Activated naive CD4-positive, alpha-beta T cell treated with anti-CD3 and anti-CD28 coated beads for 36 hours (primary cell): ENCODE measurements around the gene GABRR3. TPM values are rescaled to one million over a fixed set of nuclear protein-coding genes. Genes with fewer than 3 reads are reported as not detected.
A peak's percentile ranks its signal among the peaks of the same experiment; 100 is the strongest.

ENCODE experiments used
- CTCF ChIA-PET: fragments of 350-600 bp; sonication (Branson Sonifier 250); formaldehyde crosslinking; loops from one replicate; lab custom pipeline; 2021; ENCODE audit warnings: antibody characterized with exemption; lab: Charles Lee
- DNase-seq: peaks from one replicate; pipeline ENCODE4 v3.0.0-alpha.2; 2020
- H3K27ac Mint-ChIP-seq: one replicate; pipeline ENCODE4 v1.8.0; 2021; ENCODE audit warnings: mild to moderate bottlenecking, mixed read lengths
- H3K27me3 Mint-ChIP-seq: one replicate; pipeline ENCODE4 v1.8.0; 2021; ENCODE audit warnings: low read depth, mixed read lengths
- H3K36me3 Mint-ChIP-seq: one replicate; pipeline ENCODE4 v1.8.0; 2021; ENCODE audit warnings: low read depth, mixed read lengths
- H3K4me1 Mint-ChIP-seq: one replicate; pipeline ENCODE4 v1.8.0; 2021; ENCODE audit warnings: low read depth, mixed read lengths
- H3K4me3 Mint-ChIP-seq: one replicate; pipeline ENCODE4 v1.8.0; 2021; ENCODE audit warnings: mild to moderate bottlenecking, moderate library complexity, mixed read lengths
- H3K9me3 Mint-ChIP-seq: one replicate; pipeline ENCODE4 v1.8.0; 2021; ENCODE audit warnings: mixed read lengths
- intact Hi-C: fragments of 100-400 bp; cut with micrococcal nuclease; formaldehyde crosslinking; loops from one replicate; pipeline ENCODE4 v1.15.1; 2023
- total RNA-seq, 2 experiments: library from RNA; stranded (reverse); gene quantifications; one replicate each; pipeline ENCODE4 v1.2.3, GENCODE V29; 2021

GABRR3 gene
- total RNA-seq = not detected

DNA sequence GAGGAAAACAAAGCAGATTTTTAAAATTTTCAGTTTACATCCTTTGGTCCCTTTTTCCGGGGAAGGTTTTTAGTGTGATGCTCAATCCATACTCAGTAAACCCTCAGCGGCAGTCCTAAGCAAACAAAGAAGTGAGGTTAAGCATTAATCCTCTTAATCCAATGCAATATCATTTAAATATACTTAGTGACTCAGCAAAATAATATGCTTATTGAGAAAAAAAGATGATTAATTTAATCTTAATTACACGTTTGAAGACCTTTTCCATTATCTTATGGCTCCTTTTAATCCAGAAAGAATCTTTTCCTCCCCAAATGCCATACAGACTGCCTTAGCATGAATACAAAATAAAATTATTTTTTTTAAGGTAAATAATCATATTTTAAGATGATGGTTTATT lies at the start of gene GABRR3:
Gene GABRR3 (minus strand): TSS at position 108 of the 400 bp plus-strand sequence. CDS start 328 bp downstream, outside the sequence.
- peaks cover 6% of the 10 kb centered on the region for H3K4me1 Mint-ChIP-seq
- H3K36me3 Mint-ChIP-seq = no peaks in the 10 kb centered on the region
- H3K27ac Mint-ChIP-seq = no peak within 1 kb of the TSS
- H3K27me3 Mint-ChIP-seq = no peaks in the 10 kb centered on the region
- intact Hi-C loops = loop anchor here (5.0 to 10.0 kb wide), 2 partner anchors 700 to 937 kb away; no protein-coding TSS in a partner anchor
- no peak within 1 kb of the TSS for H3K4me3 Mint-ChIP-seq
- CTCF ChIA-PET = no interaction called here
- no peak for DNase-seq
- H3K9me3 Mint-ChIP-seq = no peaks in the 10 kb centered on the region

DNA sequence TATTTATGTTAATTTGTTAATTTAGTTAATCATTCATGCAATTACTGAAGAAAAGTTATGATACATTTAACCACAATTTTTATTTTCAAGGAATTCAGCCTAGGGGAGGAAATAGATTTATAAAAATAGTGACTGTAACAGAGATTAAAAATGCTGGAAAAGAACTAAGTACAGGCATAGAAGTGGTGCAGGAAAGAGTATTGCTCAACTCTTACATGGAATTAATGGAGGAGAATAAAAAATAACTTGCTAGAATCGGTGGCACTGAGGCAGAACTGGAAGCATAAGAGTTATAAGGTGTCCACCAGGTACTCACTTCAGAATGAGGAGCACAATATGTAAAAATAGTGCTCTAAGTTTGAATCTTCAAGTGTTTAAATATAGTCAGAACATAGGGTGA lies 38.4 kb upstream of the GABRR3 start:
- H3K4me1 Mint-ChIP-seq = no peaks in the 10 kb centered on the region
- H3K36me3 Mint-ChIP-seq = no peaks in the 10 kb centered on the region
- no peak overlapping the region for H3K27ac Mint-ChIP-seq
- intact Hi-C loops = no loop called here
- DNase-seq = no peak
- no peak overlapping the region for H3K4me3 Mint-ChIP-seq
- CTCF ChIA-PET = interaction anchor here (0.8 kb wide), 1 partner anchor 10 kb away, joined by 3 read pairs; no protein-coding TSS in a partner anchor
- H3K9me3 Mint-ChIP-seq = no peaks in the 10 kb centered on the region
- peaks cover 3% of the 10 kb centered on the region for H3K27me3 Mint-ChIP-seq

DNA sequence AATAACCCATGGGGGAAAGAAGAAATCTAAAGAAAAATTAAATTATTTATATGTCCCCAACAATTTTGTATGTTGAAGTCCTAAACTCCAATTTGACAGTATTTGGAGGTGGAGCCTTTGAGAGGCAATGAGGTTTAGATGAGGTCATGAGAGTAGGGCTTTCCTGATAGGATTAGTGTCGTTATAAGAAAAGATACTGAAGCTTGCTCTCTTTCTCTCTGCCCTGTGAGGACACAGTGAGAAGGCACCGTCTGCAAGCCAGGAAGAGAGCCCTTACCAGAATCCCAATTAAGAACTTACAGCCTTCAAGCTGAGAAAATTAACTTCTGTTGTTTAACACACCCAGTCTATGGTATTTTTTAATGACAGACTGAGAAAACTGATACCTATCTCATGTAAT lies 35.7 kb upstream of the GABRR3 start:
- Mint-ChIP-seq H3K27me3 (no peaks in the 10 kb centered on the region), H3K27ac (no peak overlapping the region), H3K4me1 (no peaks in the 10 kb centered on the region), H3K9me3 (no peaks in the 10 kb centered on the region), H3K36me3 (no peaks in the 10 kb centered on the region), H3K4me3 (no peak overlapping the region)
- intact Hi-C loops = no loop called here
- DNase-seq = no peak
- CTCF ChIA-PET = interaction anchor here (0.7 to 0.9 kb wide), 2 partner anchors 18 to 32 kb away, joined by 3 to 5 read pairs; no protein-coding TSS in a partner anchor

DNA sequence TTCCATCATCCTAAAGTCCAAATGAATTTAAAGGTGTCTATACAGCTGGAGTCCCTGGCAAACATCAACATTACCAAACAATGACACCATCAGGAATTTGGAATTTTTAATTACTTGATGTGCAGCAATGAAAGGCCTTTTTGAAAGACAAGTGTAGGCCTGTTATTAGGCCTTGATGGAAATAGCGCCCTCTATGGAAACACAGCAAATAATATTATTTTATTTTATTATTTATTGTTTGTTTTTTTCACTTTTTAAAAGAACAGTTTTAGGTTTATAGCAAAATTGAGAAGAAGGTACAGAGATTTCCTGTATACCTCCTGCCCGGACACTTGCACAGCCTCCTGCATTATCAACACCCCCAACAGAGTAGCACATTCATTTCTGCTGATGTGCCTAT lies 33.7 kb upstream of the GABRR3 start:
- DNase-seq = no peak
- CTCF ChIA-PET = no interaction called here
- Mint-ChIP-seq H3K4me3 (no peak overlapping the region), H3K27me3 (no peaks in the 10 kb centered on the region), H3K4me1 (no peaks in the 10 kb centered on the region), H3K36me3 (no peaks in the 10 kb centered on the region), H3K27ac (no peak overlapping the region), H3K9me3 (no peaks in the 10 kb centered on the region)
- intact Hi-C loops = no loop called here

DNA sequence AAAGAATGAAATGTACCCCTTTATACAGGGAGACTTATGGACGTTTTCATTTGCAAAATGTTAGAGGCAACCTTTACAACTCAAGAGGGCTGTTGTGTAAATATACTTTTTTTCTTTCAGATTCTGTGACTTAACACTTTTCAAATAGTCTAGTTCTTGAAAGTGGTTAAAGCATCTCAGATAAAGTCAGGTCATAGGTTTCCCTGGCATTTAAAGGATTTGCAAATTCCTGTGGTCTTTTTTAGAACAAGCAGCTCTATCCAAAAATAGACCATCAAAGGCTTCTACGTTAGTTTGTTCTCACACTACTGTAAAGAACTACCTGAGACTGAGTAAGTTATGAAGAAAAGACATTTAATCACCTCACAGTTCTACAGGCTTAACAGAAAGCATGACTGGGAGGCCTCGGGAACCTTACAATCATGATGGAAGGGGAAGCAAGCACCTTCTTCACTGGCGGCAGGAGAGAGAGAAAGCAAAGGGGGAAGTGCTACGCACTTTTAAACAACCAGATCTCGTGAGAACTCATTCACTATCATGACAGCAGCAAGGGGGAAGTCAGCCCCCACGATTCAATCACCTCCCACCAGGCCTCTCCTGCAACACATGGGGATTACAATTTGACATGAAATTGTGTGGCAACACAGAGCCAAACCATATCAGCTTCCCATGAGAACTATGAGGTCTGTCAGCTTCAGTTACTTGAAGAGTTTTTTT lies 23.3 kb upstream of the GABRR3 start:
- intact Hi-C loops = no loop called here
- Mint-ChIP-seq H3K27me3 (peaks cover 2% of the 10 kb centered on the region), H3K4me3 (no peak overlapping the region), H3K9me3 (no peaks in the 10 kb centered on the region), H3K36me3 (no peaks in the 10 kb centered on the region), H3K27ac (no peak overlapping the region), H3K4me1 (no peaks in the 10 kb centered on the region)
- no peak for DNase-seq
- CTCF ChIA-PET = no interaction called here

DNA sequence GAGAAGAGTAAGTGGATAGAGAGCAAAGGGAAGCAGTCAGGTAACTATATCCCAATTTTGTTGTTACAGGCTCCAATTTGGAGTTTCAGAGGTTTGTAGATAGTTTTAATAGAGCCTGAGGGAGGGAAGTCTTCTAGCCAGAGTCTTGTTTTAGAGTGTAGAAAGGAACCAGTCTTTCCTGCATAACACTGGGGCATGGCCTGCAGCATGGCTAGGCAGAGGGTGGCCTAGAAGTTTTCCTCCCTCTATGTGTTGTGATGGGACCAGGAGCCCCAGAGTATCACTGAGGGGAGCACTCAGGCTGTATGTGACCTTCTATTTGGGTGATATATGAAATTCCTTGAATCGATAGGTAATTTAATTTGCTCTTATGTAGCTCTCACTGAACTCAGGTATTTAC lies 22.5 kb upstream of the GABRR3 start:
- Mint-ChIP-seq H3K9me3 (no peaks in the 10 kb centered on the region), H3K4me1 (no peaks in the 10 kb centered on the region), H3K4me3 (no peak overlapping the region), H3K36me3 (no peaks in the 10 kb centered on the region), H3K27me3 (peaks cover 2% of the 10 kb centered on the region), H3K27ac (no peak overlapping the region)
- DNase-seq = no peak
- CTCF ChIA-PET = no interaction called here
- intact Hi-C loops = no loop called here

DNA sequence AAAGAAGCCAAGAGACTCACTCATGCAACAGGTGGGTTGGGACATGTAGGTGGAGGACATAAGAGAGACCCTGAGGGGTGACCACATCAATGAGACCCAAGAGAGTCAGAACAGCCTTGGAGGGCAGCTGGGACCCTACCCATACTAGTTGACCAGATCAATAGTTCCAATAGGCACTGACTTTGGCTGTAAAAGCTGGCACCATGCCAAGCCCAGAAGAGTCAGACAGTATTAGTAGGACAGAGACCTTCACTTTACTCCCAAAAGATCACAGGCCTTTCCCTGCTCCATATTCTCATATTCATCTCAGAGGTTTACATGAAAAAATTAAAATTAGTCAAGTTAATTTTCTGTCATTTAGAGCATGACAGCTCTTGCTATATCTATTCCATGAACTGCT lies 20.9 kb upstream of the GABRR3 start:
- Mint-ChIP-seq H3K4me1 (no peaks in the 10 kb centered on the region), H3K36me3 (no peaks in the 10 kb centered on the region), H3K27me3 (peaks cover 5% of the 10 kb centered on the region), H3K4me3 (no peak overlapping the region), H3K27ac (no peak overlapping the region), H3K9me3 (no peaks in the 10 kb centered on the region)
- CTCF ChIA-PET = no interaction called here
- DNase-seq = no peak
- intact Hi-C loops = no loop called here

DNA sequence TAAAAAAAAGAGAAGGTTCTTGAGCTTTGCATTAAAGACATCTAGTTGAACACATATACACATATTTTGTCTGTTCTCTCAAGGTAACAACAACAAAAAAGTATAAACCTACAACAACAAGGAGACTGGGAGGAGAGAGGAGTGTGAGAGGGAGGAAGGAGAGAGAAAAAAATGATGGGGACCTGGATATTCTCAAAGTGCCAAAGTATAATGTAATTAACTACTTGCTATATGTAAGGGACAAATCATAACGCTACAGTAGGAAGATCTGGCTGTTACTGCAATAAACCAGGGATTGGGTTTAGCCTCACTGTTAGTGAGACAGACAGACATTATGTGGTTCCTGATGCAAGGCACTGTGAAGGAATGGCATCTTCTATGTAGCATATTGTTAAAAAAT lies 14.2 kb upstream of the GABRR3 start:
- no peaks in the 10 kb centered on the region for H3K9me3 Mint-ChIP-seq
- no peak for DNase-seq
- CTCF ChIA-PET = interaction anchor here (0.7 kb wide), 1 partner anchor 280 kb away, joined by 3 read pairs; no protein-coding TSS in a partner anchor
- H3K27me3 Mint-ChIP-seq = peaks cover 3% of the 10 kb centered on the region
- intact Hi-C loops = no loop called here
- H3K4me1 Mint-ChIP-seq = no peaks in the 10 kb centered on the region
- no peak overlapping the region for H3K27ac Mint-ChIP-seq
- H3K4me3 Mint-ChIP-seq = no peak overlapping the region
- no peaks in the 10 kb centered on the region for H3K36me3 Mint-ChIP-seq

DNA sequence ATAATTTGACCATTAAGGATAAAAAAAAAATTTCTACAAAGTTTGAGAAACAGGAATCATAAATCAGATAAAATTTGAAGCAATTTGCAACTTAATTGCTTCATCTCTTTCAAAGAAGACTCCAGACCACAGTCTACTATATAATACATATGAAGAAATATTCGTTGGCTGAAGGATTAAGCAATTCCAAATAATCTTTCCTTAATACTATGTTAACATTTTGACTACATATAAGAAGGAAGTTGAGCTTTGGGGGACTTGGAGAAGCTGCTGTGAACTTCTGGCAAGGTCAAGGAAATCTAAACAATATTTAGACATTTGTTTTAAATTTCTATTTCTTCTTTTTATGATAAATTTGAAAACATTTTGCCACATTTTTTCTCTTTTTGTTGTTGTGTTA lies 13.5 kb upstream of the GABRR3 start:
- CTCF ChIA-PET = interaction anchor here (0.7 to 0.8 kb wide), 2 partner anchors 9 to 280 kb away, joined by 3 to 4 read pairs; no protein-coding TSS in a partner anchor
- no peak overlapping the region for H3K27ac Mint-ChIP-seq
- H3K27me3 Mint-ChIP-seq = peaks cover 3% of the 10 kb centered on the region
- intact Hi-C loops = no loop called here
- H3K4me1 Mint-ChIP-seq = no peaks in the 10 kb centered on the region
- no peaks in the 10 kb centered on the region for H3K36me3 Mint-ChIP-seq
- no peak overlapping the region for H3K4me3 Mint-ChIP-seq
- DNase-seq = no peak
- H3K9me3 Mint-ChIP-seq = no peaks in the 10 kb centered on the region

DNA sequence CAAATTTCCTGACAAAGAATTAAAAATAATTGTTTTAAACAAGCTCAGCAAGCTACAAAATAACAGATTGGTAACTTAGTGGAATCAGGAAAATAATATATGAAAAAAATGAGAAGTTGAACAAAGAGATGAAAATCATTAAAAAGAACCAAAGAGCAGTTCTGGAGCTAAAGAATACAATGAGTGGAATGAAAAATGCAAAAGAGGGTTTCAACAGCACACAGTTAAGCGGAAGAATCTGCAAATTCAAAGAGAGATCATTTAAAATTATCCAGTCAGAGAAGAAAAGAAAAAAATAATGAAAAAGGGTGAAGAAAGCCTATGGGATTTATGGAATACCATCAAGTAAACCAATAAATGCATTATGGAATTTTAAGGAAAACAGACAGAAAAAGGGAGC lies 6.2 kb upstream of the GABRR3 start:
- DNase-seq = no peak
- Mint-ChIP-seq H3K27ac (no peak overlapping the region), H3K36me3 (no peaks in the 10 kb centered on the region), H3K4me1 (peaks cover 6% of the 10 kb centered on the region), H3K4me3 (no peak overlapping the region), H3K9me3 (peaks cover 3% of the 10 kb centered on the region), H3K27me3 (no peaks in the 10 kb centered on the region)
- CTCF ChIA-PET = interaction anchor here (1.7 to 5.8 kb wide), 6 partner anchors 15 to 302 kb away, joined by 3 to 51 read pairs (median 16); no protein-coding TSS in a partner anchor
- intact Hi-C loops = no loop called here

DNA sequence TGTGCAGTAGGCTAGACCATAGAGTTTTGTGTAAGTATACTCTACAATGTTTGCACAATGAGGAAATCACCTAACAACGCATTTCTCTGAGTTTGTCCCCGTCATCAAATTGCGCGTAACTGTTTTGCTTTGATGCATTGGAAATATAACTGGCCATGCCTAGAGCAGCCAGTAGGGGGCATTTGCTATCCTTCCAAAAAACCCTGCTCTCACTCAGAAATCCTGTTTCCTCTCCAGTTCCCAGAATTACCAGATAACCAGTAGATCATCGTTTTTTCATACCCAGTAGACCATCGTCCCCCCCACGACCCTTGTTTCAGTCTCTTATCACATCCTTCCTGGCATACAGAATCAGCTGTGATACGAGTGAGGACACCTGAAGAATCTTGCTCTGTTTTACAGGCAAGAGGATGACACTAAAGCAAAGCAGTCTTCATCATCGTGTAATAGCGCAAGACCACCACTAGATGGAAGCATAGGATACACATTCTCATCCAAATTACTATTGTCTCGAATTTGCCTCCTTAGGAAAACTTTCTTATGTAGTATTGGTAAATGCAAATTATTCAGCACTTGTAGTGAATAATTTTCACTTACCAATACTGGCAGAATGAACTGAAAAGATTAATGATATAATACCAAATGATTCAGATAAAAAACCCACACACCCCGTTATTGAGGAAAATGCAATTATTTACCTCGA lies 4.4 kb upstream of the GABRR3 start:
- DNase-seq = peak; percentile 86
- no peaks in the 10 kb centered on the region for H3K36me3 Mint-ChIP-seq
- H3K27me3 Mint-ChIP-seq = no peaks in the 10 kb centered on the region
- peak overlapping the region; percentile 98 for H3K27ac Mint-ChIP-seq
- intact Hi-C loops = loop anchor here (1.0 to 10.0 kb wide), 11 partner anchors 149 to 933 kb away; partner anchors contain the start of genes CLDND1, CPOX and DCBLD2
- H3K9me3 Mint-ChIP-seq = peaks cover 3% of the 10 kb centered on the region
- H3K4me3 Mint-ChIP-seq = peak overlapping the region; percentile 88
- H3K4me1 Mint-ChIP-seq = peaks cover 6% of the 10 kb centered on the region
- CTCF ChIA-PET = interaction anchor here (0.7 to 5.8 kb wide), 16 partner anchors 8 to 558 kb away, joined by 3 to 51 read pairs (median 4); no protein-coding TSS in a partner anchor

DNA sequence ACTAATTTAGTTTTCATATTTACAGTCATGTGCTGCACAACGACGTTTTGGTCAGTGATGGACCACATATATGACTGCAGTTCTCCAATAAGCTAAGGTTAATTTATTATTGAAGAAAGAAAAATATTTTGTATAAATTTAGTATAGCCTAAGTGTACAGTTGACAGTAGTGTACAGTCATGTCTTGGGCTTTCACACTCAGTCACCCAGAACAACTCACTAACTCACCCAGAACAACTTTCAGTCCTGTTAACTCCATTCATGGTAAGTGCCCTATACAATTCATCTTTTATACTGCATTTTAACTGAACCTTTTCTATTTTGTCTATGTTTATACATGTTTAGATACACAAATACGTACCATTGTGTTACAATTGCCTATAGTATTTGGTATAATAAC lies 3.8 kb upstream of the GABRR3 start:
- Mint-ChIP-seq H3K4me1 (peaks cover 6% of the 10 kb centered on the region), H3K27me3 (no peaks in the 10 kb centered on the region), H3K4me3 (peak overlapping the region; percentile 88), H3K36me3 (no peaks in the 10 kb centered on the region), H3K27ac (no peak overlapping the region), H3K9me3 (peaks cover 3% of the 10 kb centered on the region)
- intact Hi-C loops = loop anchor here (1.0 to 10.0 kb wide), 11 partner anchors 149 to 933 kb away; partner anchors contain the start of genes CLDND1, CPOX and DCBLD2
- CTCF ChIA-PET = interaction anchor here (0.6 to 5.8 kb wide), 15 partner anchors 8 to 559 kb away, joined by 3 to 51 read pairs (median 4); partner anchors contain the start of gene CRYBG3
- no peak for DNase-seq
